ENCODE results near the gene ROCK2. TPM values are rescaled to one million over a fixed set of nuclear protein-coding genes. Genes with fewer than 3 reads are reported as not detected.
A peak's percentile ranks its signal among the peaks of the same experiment; 100 is the strongest.

The ROCK2 gene
- total RNA-seq, 2 experiments from 2014 or later = 12.6 to 12.7 TPM

- Mint-ChIP-seq H3K4me1 (peaks cover 9% of the 10 kb centered on the region), H3K27ac (no peak overlapping the region), H3K27me3 (no peaks in the 10 kb centered on the region), H3K4me3 (no peak overlapping the region), H3K9me3 (no peaks in the 10 kb centered on the region), H3K36me3 (no peaks in the 10 kb centered on the region)
- DNase-seq = no peak
These were observed 141.0 kb downstream of the ROCK2 start for GRCh38 chr2:11203480-11203879.

GRCh38 chr2:11201969-11202368, 142.5 kb downstream of the ROCK2 start:
- Mint-ChIP-seq H3K4me3 (no peak overlapping the region), H3K27ac (no peak overlapping the region), H3K36me3 (no peaks in the 10 kb centered on the region), H3K27me3 (no peaks in the 10 kb centered on the region), H3K4me1 (peaks cover 9% of the 10 kb centered on the region), H3K9me3 (no peaks in the 10 kb centered on the region)
- DNase-seq = no peak

- H3K36me3 Mint-ChIP-seq = no peaks in the 10 kb centered on the region
- H3K4me3 Mint-ChIP-seq = no peak overlapping the region
- H3K4me1 Mint-ChIP-seq = peaks cover 9% of the 10 kb centered on the region
- H3K27ac Mint-ChIP-seq = no peak overlapping the region
- no peaks in the 10 kb centered on the region for H3K9me3 Mint-ChIP-seq
- no peaks in the 10 kb centered on the region for H3K27me3 Mint-ChIP-seq
- DNase-seq = no peak
These were observed 143.8 kb downstream of the ROCK2 start for GRCh38 chr2:11200651-11201050.

- Mint-ChIP-seq H3K4me3 (no peak overlapping the region), H3K9me3 (no peaks in the 10 kb centered on the region), H3K27me3 (no peaks in the 10 kb centered on the region), H3K4me1 (no peaks in the 10 kb centered on the region), H3K27ac (no peak overlapping the region), H3K36me3 (peaks cover 5% of the 10 kb centered on the region)
- DNase-seq = no peak
These were observed 148.2 kb downstream of the ROCK2 start for GRCh38 chr2:11196246-11196645.

- Mint-ChIP-seq H3K4me3 (no peak overlapping the region), H3K4me1 (no peaks in the 10 kb centered on the region), H3K27me3 (no peaks in the 10 kb centered on the region), H3K36me3 (no peaks in the 10 kb centered on the region), H3K9me3 (no peaks in the 10 kb centered on the region), H3K27ac (no peak overlapping the region)
- no peak for DNase-seq
These were observed 156.7 kb downstream of the ROCK2 start for GRCh38 chr2:11187731-11188130.

- no peak for DNase-seq
- H3K27ac Mint-ChIP-seq = no peak overlapping the region
- H3K4me3 Mint-ChIP-seq = no peak overlapping the region
- no peaks in the 10 kb centered on the region for H3K9me3 Mint-ChIP-seq
- no peaks in the 10 kb centered on the region for H3K4me1 Mint-ChIP-seq
- H3K36me3 Mint-ChIP-seq = no peaks in the 10 kb centered on the region
- no peaks in the 10 kb centered on the region for H3K27me3 Mint-ChIP-seq
These were observed 157.3 kb downstream of the ROCK2 start for GRCh38 chr2:11187083-11187619.

GRCh38 chr2:11186145-11186544, 158.3 kb downstream of the ROCK2 start:
- DNase-seq = no peak
- Mint-ChIP-seq H3K36me3 (no peaks in the 10 kb centered on the region), H3K4me3 (no peak overlapping the region), H3K27ac (no peak overlapping the region), H3K4me1 (no peaks in the 10 kb centered on the region), H3K27me3 (no peaks in the 10 kb centered on the region), H3K9me3 (no peaks in the 10 kb centered on the region)

GRCh38 chr2:11182951-11183350, 161.5 kb downstream of the ROCK2 start:
- H3K9me3 Mint-ChIP-seq = no peaks in the 10 kb centered on the region
- H3K36me3 Mint-ChIP-seq = no peaks in the 10 kb centered on the region
- H3K27me3 Mint-ChIP-seq = no peaks in the 10 kb centered on the region
- no peak for DNase-seq
- no peak overlapping the region for H3K27ac Mint-ChIP-seq
- no peak overlapping the region for H3K4me3 Mint-ChIP-seq
- H3K4me1 Mint-ChIP-seq = no peaks in the 10 kb centered on the region

GRCh38 chr2:11180653-11181052, 163.8 kb downstream of the ROCK2 start:
- H3K4me3 Mint-ChIP-seq = no peak overlapping the region
- no peak overlapping the region for H3K27ac Mint-ChIP-seq
- peaks cover 3% of the 10 kb centered on the region for H3K4me1 Mint-ChIP-seq
- no peaks in the 10 kb centered on the region for H3K27me3 Mint-ChIP-seq
- no peaks in the 10 kb centered on the region for H3K36me3 Mint-ChIP-seq
- no peaks in the 10 kb centered on the region for H3K9me3 Mint-ChIP-seq
- no peak for DNase-seq

GRCh38 chr2:11179899-11180298, 164.5 kb downstream of the ROCK2 start:
- Mint-ChIP-seq H3K4me1 (peaks cover 10% of the 10 kb centered on the region), H3K4me3 (no peak overlapping the region), H3K9me3 (no peaks in the 10 kb centered on the region), H3K27ac (no peak overlapping the region), H3K27me3 (no peaks in the 10 kb centered on the region), H3K36me3 (no peaks in the 10 kb centered on the region)
- DNase-seq = no peak

- Mint-ChIP-seq H3K36me3 (no peaks in the 10 kb centered on the region), H3K9me3 (no peaks in the 10 kb centered on the region), H3K27ac (no peak overlapping the region), H3K4me3 (no peak overlapping the region), H3K4me1 (peaks cover 11% of the 10 kb centered on the region), H3K27me3 (no peaks in the 10 kb centered on the region)
- DNase-seq = no peak
These were observed 165.2 kb downstream of the ROCK2 start for GRCh38 chr2:11179196-11179595.

GRCh38 chr2:11177871-11178690, 166.4 kb downstream of the ROCK2 start:
- no peak overlapping the region for H3K27ac Mint-ChIP-seq
- no peaks in the 10 kb centered on the region for H3K36me3 Mint-ChIP-seq
- DNase-seq = no peak
- no peaks in the 10 kb centered on the region for H3K27me3 Mint-ChIP-seq
- no peaks in the 10 kb centered on the region for H3K9me3 Mint-ChIP-seq
- peaks cover 11% of the 10 kb centered on the region for H3K4me1 Mint-ChIP-seq
- H3K4me3 Mint-ChIP-seq = no peak overlapping the region

GRCh38 chr2:11175293-11175795, 169.1 kb downstream of the ROCK2 start:
- no peaks in the 10 kb centered on the region for H3K9me3 Mint-ChIP-seq
- H3K4me1 Mint-ChIP-seq = peaks cover 11% of the 10 kb centered on the region
- H3K27me3 Mint-ChIP-seq = no peaks in the 10 kb centered on the region
- DNase-seq = no peak
- H3K4me3 Mint-ChIP-seq = no peak overlapping the region
- no peaks in the 10 kb centered on the region for H3K36me3 Mint-ChIP-seq
- peak overlapping the region; percentile 7 for H3K27ac Mint-ChIP-seq

- Mint-ChIP-seq H3K36me3 (no peaks in the 10 kb centered on the region), H3K4me1 (peaks cover 11% of the 10 kb centered on the region), H3K4me3 (no peak overlapping the region), H3K27me3 (no peaks in the 10 kb centered on the region), H3K27ac (no peak overlapping the region), H3K9me3 (no peaks in the 10 kb centered on the region)
- DNase-seq = no peak
These were observed 170.2 kb downstream of the ROCK2 start for GRCh38 chr2:11174222-11174621.

GRCh38 chr2:11169333-11169732, 175.1 kb downstream of the ROCK2 start:
- no peaks in the 10 kb centered on the region for H3K36me3 Mint-ChIP-seq
- no peak overlapping the region for H3K4me3 Mint-ChIP-seq
- no peaks in the 10 kb centered on the region for H3K27me3 Mint-ChIP-seq
- no peaks in the 10 kb centered on the region for H3K4me1 Mint-ChIP-seq
- H3K9me3 Mint-ChIP-seq = no peaks in the 10 kb centered on the region
- no peak overlapping the region for H3K27ac Mint-ChIP-seq
- no peak for DNase-seq

GRCh38 chr2:11168488-11168887, 175.9 kb downstream of the ROCK2 start:
- Mint-ChIP-seq H3K27ac (no peak overlapping the region), H3K4me3 (no peak overlapping the region), H3K4me1 (no peaks in the 10 kb centered on the region), H3K9me3 (no peaks in the 10 kb centered on the region), H3K27me3 (no peaks in the 10 kb centered on the region), H3K36me3 (peaks cover 4% of the 10 kb centered on the region)
- no peak for DNase-seq
